Erythroblast (primary cell): ENCODE measurements around the gene USP22.

Experiments
- DNase-seq, 2 experiments: peaks; one replicate each; lab custom pipeline; 2025; lab: John Stamatoyannopoulos, UW
- GATA1 ChIP-seq: IDR thresholded peaks from 2 replicates; pipeline ENCODE4 v1.6.1; 2011; ENCODE audit warnings: low read depth, mild to moderate bottlenecking, control low read depth, low read length, moderate library complexity
- POLR2A ChIP-seq: IDR thresholded peaks from 2 replicates; pipeline ENCODE4 v1.6.1; 2011; ENCODE audit warnings: mild to moderate bottlenecking, low read length

The USP22 gene

GRCh38 chr17:20975566-20975965 is 67.2 kb downstream of the USP22 start:
- no peak for TF ChIP-seq GATA1
- TF ChIP-seq POLR2A = no peak
- no peak for DNase-seq

GRCh38 chr17:20970329-20970728 is 72.5 kb downstream of the USP22 start:
- no peak for TF ChIP-seq POLR2A
- no peak for TF ChIP-seq GATA1
- no peak for DNase-seq

GRCh38 chr17:20968913-20969616 is 73.7 kb downstream of the USP22 start:
- no peak for DNase-seq
- TF ChIP-seq GATA1 = no peak
- no peak for TF ChIP-seq POLR2A

GRCh38 chr17:20967776-20968175 is 75.0 kb downstream of the USP22 start:
- no peak for DNase-seq
- TF ChIP-seq POLR2A (no peak), GATA1 (no peak)

DNA sequence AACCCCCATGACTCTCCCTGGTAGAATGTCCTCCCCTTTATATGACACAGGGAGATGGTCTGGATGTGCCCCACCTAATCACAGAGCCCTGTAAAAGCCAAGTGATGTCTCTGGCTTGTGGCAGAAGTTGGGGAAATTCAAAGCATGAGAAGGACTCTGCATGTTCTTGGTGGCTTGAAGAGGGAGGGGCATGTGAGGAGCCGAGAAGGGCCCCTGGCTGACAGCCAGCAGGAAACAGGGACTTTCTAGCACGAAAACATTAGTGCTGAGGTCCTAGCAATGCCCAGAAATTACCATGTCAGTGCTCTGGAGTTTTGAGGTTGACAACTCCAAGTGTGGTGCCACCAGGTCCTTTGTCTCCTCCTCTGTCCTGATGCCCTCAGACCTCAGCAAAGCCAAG is 75.9 kb downstream of the USP22 start:
- no peak for DNase-seq
- no peak for TF ChIP-seq POLR2A
- no peak for TF ChIP-seq GATA1

GRCh38 chr17:20965492-20965891 is 77.3 kb downstream of the USP22 start:
- no peak for TF ChIP-seq POLR2A
- TF ChIP-seq GATA1 = no peak
- no peak for DNase-seq

GRCh38 chr17:20961586-20961985 is 81.2 kb downstream of the USP22 start:
- TF ChIP-seq GATA1 (no peak), POLR2A (no peak)
- no peak for DNase-seq

- no peak for DNase-seq
- TF ChIP-seq GATA1 (no peak), POLR2A (no peak)
Measured at GRCh38 chr17:20960871-20961270, 81.9 kb downstream of the USP22 start.

GRCh38 chr17:20955427-20956323 is 87.1 kb downstream of the USP22 start:
- no peak for DNase-seq
- no peak for TF ChIP-seq GATA1

- no peak for TF ChIP-seq POLR2A
- no peak for TF ChIP-seq GATA1
- DNase-seq = no peak
Measured at GRCh38 chr17:20954794-20955193, 88.0 kb downstream of the USP22 start.

DNA sequence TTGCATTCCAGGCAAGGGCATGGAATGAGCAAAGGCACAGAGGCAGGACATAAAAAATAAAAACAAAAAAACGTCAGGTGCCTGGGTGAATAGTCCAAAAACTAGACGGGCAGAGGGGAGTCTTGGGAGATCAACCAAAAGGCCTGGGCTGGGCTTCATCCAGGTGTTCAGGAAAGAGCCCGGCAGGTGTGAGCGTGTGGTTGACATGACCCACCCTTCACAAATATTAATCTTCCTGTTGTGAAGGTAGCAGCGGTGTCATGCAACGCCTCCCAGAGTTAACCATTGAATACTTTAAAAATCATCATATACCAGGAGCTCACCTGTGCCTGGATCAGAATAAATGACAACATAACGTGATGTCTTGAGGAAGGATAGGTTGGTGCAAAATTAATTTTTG is 90.6 kb downstream of the USP22 start:
- TF ChIP-seq GATA1 (no peak), POLR2A (no peak)
- no peak for DNase-seq
